Kidney epithelial cell (primary cell): ENCODE measurements around the gene C4BPA. TPM values are rescaled to one million over a fixed set of nuclear protein-coding genes. Genes with fewer than 3 reads are reported as not detected.

Source experiments
- DNase-seq: peaks from one replicate; pipeline ENCODE4 v3.0.0-alpha.2; 2010; ENCODE audit warnings: low read depth
- H3K27me3 ChIP-seq: 2 replicates; pipeline ENCODE4 v1.6.0; 2011; ENCODE audit warnings: low read length; ENCODE audit not compliant: control insufficient read depth, insufficient read depth
- H3K36me3 ChIP-seq: 2 replicates; pipeline ENCODE4 v1.5.1; 2011; ENCODE audit warnings: low read length; ENCODE audit not compliant: control insufficient read depth, insufficient read depth
- H3K4me3 ChIP-seq: 2 replicates; pipeline ENCODE4 v1.5.1; 2011; ENCODE audit warnings: low read depth, mild to moderate bottlenecking, control low read depth, low read length
- total RNA-seq: library from RNA; depleted of rRNA; stranded (reverse); fragments of >200 nt; gene quantifications from 2 replicates; pipeline ENCODE4 v1.2.3, GENCODE V29; 2015
- TF ChIP-seq, protein P1 (sequence below): IDR thresholded peaks from 2 replicates; pipeline ENCODE4 v1.5.1; 2011; ENCODE audit warnings: mild to moderate bottlenecking, moderate library complexity, low read length, control low read depth, inconsistent platforms; ENCODE audit not compliant: insufficient read depth, poor library complexity, severe bottlenecking

The C4BPA gene
- not detected in 2 replicates for total RNA-seq

GRCh38 chr1:207103892-207104373 is at the start of gene C4BPA:
Gene C4BPA (plus strand): TSS chr1:207104233. CDS start chr1:207113026, 8,793 bp downstream.
- Histone ChIP-seq H3K27me3 (no peaks in the 10 kb centered on the region), H3K36me3 (no peaks in the 10 kb centered on the region), H3K4me3 (no peak within 1 kb of the TSS)
- DNase-seq = no peak
- TF ChIP-seq, protein P1, sequence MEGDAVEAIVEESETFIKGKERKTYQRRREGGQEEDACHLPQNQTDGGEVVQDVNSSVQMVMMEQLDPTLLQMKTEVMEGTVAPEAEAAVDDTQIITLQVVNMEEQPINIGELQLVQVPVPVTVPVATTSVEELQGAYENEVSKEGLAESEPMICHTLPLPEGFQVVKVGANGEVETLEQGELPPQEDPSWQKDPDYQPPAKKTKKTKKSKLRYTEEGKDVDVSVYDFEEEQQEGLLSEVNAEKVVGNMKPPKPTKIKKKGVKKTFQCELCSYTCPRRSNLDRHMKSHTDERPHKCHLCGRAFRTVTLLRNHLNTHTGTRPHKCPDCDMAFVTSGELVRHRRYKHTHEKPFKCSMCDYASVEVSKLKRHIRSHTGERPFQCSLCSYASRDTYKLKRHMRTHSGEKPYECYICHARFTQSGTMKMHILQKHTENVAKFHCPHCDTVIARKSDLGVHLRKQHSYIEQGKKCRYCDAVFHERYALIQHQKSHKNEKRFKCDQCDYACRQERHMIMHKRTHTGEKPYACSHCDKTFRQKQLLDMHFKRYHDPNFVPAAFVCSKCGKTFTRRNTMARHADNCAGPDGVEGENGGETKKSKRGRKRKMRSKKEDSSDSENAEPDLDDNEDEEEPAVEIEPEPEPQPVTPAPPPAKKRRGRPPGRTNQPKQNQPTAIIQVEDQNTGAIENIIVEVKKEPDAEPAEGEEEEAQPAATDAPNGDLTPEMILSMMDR = no peak

DNA sequence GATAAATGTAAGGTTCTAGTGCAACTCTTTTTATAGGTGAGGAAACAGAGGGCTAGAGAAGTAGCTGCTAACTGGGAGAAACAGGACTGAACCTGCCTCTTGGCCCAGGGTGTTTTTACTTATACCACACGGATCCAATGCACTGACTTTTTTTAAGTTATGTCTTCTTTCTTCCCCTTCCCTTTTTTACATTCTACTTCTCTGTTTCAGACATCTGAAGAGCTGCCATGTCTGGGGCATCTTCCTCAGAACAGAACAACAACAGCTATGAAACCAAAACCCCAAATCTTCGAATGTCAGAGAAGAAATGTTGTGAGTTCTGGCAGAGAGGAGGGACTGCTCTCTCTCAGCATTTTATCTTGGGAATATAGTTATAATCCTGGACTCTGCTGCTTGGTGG is 49.5 kb upstream of the C4BPA start:
- Histone ChIP-seq H3K36me3 (no peaks in the 10 kb centered on the region), H3K4me3 (no peak overlapping the region), H3K27me3 (no peaks in the 10 kb centered on the region)
- DNase-seq = no peak
- TF ChIP-seq, protein P1 = no peak

- TF ChIP-seq, protein P1 = no peak
Observed at GRCh38 chr1:207055386-207056001, 48.5 kb upstream of the C4BPA start.

DNA sequence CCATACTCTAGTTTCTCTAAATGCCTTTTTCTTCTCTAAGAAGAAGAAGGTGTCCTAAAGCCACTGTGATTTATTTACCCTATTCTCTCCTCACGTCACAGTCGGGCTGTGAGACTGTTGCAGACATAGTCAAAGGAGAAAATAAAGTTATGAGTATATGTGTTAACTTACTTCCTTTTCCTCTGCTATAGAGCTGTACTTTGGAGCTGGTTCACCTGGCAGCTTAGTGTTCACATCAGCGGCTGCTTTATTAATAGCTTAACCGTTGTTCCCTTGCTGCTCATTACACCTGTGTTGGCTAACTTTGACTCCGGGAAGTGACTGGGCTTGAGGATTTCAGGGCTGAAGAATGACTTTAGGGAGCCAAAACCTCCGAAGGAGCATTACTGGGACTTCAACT is 47.4 kb upstream of the C4BPA start:
- no peaks in the 10 kb centered on the region for H3K27me3 ChIP-seq
- no peak for DNase-seq
- H3K4me3 ChIP-seq = no peak overlapping the region
- H3K36me3 ChIP-seq = no peaks in the 10 kb centered on the region
- TF ChIP-seq, protein P1 = no peak

More at GRCh38 chr1:207055386-207056001, 48.5 kb upstream of the C4BPA start:
- Histone ChIP-seq H3K4me3 (no peak overlapping the region), H3K36me3 (no peaks in the 10 kb centered on the region), H3K27me3 (no peaks in the 10 kb centered on the region)
- no peak for DNase-seq

DNA sequence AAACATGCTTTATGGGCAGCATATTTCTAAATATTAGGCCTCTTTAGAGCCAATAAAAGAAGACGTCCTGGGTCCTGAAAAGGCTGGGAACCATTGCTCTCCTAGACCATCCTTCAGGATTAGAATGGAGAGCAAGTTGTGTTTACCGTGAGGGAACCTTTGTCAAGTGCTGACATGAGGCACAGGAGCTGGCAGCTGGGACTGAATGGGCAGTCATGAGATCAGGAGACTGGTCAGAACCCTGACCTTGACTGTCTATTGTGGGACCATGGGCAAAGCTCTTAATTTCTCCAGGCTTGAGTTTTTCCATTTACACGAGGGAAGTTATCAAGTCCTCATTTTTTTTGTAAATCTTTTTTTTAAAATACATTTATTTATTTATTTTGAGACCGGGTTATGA is 45.8 kb upstream of the C4BPA start:
- DNase-seq = no peak
- H3K27me3 ChIP-seq = no peaks in the 10 kb centered on the region
- H3K4me3 ChIP-seq = no peak overlapping the region
- peaks cover 2% of the 10 kb centered on the region for H3K36me3 ChIP-seq
- TF ChIP-seq, protein P1 = no peak
